Stimulated activated CD4-positive, alpha-beta T cell treated with anti-CD3 and anti-CD28 coated beads, Interleukin-1b, Interleukin-23, amount 100 ng/mL, for 48 hours (primary cell): Measurements from ENCODE around the gene NGDN.

Experiments
- DNase-seq: peaks from one replicate; pipeline ENCODE4 v3.0.0-alpha.2; 2020

The NGDN gene

GRCh38 chr14:23523229-23524016 is 53.9 kb downstream of the NGDN start:
- no peak for DNase-seq

DNA sequence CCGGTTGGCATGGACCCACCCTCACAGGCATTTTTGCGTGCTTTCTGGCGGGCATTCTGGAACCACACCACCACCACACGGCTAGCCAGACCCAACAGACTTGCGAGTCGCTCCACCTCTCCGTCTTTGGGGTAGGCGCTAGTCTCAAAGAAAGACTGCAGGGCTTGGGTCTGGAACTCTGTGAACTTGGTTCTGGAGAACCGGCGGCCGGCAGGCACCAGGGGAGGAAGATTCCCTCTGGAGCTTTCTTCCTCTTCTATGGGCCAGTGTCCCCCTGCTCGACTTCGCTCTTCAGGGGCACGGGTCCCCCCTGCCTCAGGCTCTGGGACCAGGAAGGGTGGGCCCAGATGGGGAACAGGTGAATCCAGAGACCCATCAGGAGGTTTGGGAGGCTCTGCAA is 55.5 kb downstream of the NGDN start:
- DNase-seq: no peak

GRCh38 chr14:23525611-23526010 is 56.1 kb downstream of the NGDN start:
- no peak for DNase-seq
